ENCODE results near the gene PLXNB1. TPM values are rescaled to one million over a fixed set of nuclear protein-coding genes. Genes with fewer than 3 reads are reported as not detected.

PLXNB1 gene
- total RNA-seq, 1 experiment from 2014 or later: 149 TPM

DNA sequence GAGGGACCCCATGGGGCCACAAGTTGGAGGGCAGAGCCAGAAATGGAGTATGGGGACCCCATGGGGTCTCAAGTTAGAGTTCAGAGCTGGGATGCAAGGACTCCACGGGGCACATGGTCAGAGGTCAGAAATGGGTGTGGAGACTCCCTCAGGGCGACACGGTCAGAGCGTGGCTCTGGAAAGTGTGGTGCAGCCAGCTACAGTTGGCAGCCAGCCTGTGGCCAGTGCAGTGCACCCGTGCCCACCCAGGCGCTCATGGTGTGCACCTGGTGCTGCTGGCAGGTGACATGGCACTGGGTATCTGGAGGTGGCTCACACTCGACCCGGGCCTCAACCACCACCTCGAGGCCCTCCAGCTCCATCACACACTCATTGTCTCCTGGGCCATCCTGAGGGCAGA is 11.2 kb downstream of the PLXNB1 start:
- TF ChIP-seq, protein P1, sequence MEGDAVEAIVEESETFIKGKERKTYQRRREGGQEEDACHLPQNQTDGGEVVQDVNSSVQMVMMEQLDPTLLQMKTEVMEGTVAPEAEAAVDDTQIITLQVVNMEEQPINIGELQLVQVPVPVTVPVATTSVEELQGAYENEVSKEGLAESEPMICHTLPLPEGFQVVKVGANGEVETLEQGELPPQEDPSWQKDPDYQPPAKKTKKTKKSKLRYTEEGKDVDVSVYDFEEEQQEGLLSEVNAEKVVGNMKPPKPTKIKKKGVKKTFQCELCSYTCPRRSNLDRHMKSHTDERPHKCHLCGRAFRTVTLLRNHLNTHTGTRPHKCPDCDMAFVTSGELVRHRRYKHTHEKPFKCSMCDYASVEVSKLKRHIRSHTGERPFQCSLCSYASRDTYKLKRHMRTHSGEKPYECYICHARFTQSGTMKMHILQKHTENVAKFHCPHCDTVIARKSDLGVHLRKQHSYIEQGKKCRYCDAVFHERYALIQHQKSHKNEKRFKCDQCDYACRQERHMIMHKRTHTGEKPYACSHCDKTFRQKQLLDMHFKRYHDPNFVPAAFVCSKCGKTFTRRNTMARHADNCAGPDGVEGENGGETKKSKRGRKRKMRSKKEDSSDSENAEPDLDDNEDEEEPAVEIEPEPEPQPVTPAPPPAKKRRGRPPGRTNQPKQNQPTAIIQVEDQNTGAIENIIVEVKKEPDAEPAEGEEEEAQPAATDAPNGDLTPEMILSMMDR (IDR thresholded peaks at IDR 0.05; ENCODE audit: insufficient read depth in 1 of 2, low read depth in 1 of 2, low read length in 1 of 2, severe bottlenecking in 1 of 2, unreplicated experiment in 1 of 2): no peak
- Mint-ChIP-seq H3K27ac (ENCODE audit: unreplicated experiment) (no peak overlapping the region), H3K9me3 (ENCODE audit: unreplicated experiment) (no peaks in the 10 kb centered on the region), H3K4me1 (ENCODE audit: low read depth, unreplicated experiment) (peaks cover 7% of the 10 kb centered on the region), H3K4me3 (ENCODE audit: unreplicated experiment) (no peak overlapping the region), H3K36me3 (ENCODE audit: insufficient read depth, unreplicated experiment) (peaks cover 83% of the 10 kb centered on the region), H3K27me3 (ENCODE audit: insufficient read depth, unreplicated experiment) (no peaks in the 10 kb centered on the region)
- BruUV-seq (replicated peaks): no TSS peak
- no peaks in the 10 kb centered on the region for H3K4me1 ChIP-seq
- H3K4me3 ChIP-seq (ENCODE audit: low read depth, low read length): no peak overlapping the region
- peaks cover 18% of the 10 kb centered on the region for H3K36me3 ChIP-seq (ENCODE audit: control insufficient read depth, insufficient read depth, low read length)
- intact Hi-C loops (cut with micrococcal nuclease; ENCODE audit: unreplicated experiment): no loop called here
- H3K27me3 ChIP-seq (replicated peaks; ENCODE audit: control insufficient read depth, insufficient read depth, low read length): no peaks in the 10 kb centered on the region
- POLR2A ChIA-PET: no interaction called here
- CTCF ChIA-PET: interaction anchor here (0.9 to 6.1 kb wide), 4 partner anchors 16 to 21 kb away, joined by 3 to 40 read pairs (median 4); partner anchors contain the start of genes CCDC51 and TMA7
- no peaks in the 10 kb centered on the region for H3K9me3 ChIP-seq
- no peak for DNase-seq

DNA sequence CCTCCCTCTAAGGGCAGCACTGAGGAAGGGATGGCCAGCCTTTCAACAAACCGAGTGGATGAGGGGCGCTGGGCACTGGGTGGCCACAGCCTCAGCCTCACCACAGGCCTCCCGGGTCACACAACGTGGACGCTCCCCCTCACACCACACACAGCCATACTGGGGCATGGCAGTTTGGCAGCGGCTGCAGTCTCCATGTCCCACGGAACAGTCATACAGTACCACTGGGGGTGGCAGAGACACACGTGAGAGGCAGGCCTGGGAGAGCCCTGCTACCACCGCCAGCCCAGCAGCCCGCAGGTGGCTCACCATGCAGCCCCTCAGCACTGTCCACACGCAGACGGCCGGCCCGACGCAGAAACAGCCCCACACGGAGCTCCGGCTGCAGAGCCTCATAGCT is 11.7 kb downstream of the PLXNB1 start:
- H3K9me3 ChIP-seq: no peaks in the 10 kb centered on the region
- H3K4me1 ChIP-seq: no peaks in the 10 kb centered on the region
- no TSS peak for BruUV-seq (replicated peaks)
- H3K27me3 Mint-ChIP-seq (ENCODE audit: insufficient read depth, unreplicated experiment): no peaks in the 10 kb centered on the region
- ChIA-PET POLR2A (no interaction called here), CTCF (interaction anchor here (6.1 kb wide), 1 partner anchor 18 kb away, joined by 40 read pairs; no protein-coding TSS in a partner anchor)
- TF ChIP-seq, protein P1 (IDR thresholded peaks at IDR 0.05; ENCODE audit: insufficient read depth in 1 of 2, low read depth in 1 of 2, low read length in 1 of 2, severe bottlenecking in 1 of 2, unreplicated experiment in 1 of 2): no peak
- no peak overlapping the region for H3K4me3 ChIP-seq (ENCODE audit: low read depth, low read length)
- intact Hi-C loops (cut with micrococcal nuclease; ENCODE audit: unreplicated experiment): no loop called here
- H3K9me3 Mint-ChIP-seq (ENCODE audit: unreplicated experiment): no peaks in the 10 kb centered on the region
- peaks cover 18% of the 10 kb centered on the region for H3K36me3 ChIP-seq (ENCODE audit: control insufficient read depth, insufficient read depth, low read length)
- H3K27ac Mint-ChIP-seq (ENCODE audit: unreplicated experiment): no peak overlapping the region
- H3K4me1 Mint-ChIP-seq (ENCODE audit: low read depth, unreplicated experiment): peaks cover 7% of the 10 kb centered on the region
- DNase-seq: no peak
- no peaks in the 10 kb centered on the region for H3K27me3 ChIP-seq (replicated peaks; ENCODE audit: control insufficient read depth, insufficient read depth, low read length)
- no peak overlapping the region for H3K4me3 Mint-ChIP-seq (ENCODE audit: unreplicated experiment)
- H3K36me3 Mint-ChIP-seq (ENCODE audit: insufficient read depth, unreplicated experiment): peaks cover 83% of the 10 kb centered on the region

DNA sequence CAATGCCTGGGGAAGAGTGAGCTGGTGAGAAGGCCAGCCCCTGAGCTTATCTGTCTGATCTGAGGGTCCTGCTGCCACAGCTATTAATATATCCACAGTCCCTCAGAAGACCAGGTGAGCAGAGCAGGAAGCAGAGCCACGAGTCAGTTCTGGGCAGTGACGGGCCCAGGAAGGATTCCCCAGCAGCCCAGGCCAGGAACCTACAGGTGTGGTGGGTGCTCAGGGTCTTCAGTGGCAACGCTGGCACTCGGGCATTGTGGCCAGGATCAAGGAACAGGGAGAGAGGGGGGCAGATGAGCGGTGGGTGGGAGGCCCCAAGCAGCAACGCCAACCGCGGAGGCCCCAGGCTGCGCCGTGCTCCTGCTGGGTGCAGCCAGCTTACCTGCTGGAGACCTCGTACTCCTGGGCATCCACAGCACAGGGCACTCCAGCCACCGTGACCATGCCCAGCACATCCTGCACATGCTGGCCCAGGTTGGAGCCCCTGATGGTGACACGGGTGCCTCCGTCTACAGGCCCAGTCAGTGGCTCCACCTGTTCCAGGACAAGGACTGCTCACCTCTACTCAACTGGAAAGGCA is 12.3 kb downstream of the PLXNB1 start:
- POLR2A ChIA-PET: no interaction called here
- H3K4me3 Mint-ChIP-seq (ENCODE audit: unreplicated experiment): no peak overlapping the region
- no peaks in the 10 kb centered on the region for H3K27me3 Mint-ChIP-seq (ENCODE audit: insufficient read depth, unreplicated experiment)
- Histone ChIP-seq H3K36me3 (ENCODE audit: control insufficient read depth, insufficient read depth, low read length) (peaks cover 21% of the 10 kb centered on the region), H3K27me3 (replicated peaks; ENCODE audit: control insufficient read depth, insufficient read depth, low read length) (no peaks in the 10 kb centered on the region), H3K4me1 (no peaks in the 10 kb centered on the region), H3K9me3 (no peaks in the 10 kb centered on the region), H3K4me3 (ENCODE audit: low read depth, low read length) (no peak overlapping the region)
- no peak overlapping the region for H3K27ac Mint-ChIP-seq (ENCODE audit: unreplicated experiment)
- DNase-seq: no peak
- peaks cover 5% of the 10 kb centered on the region for H3K4me1 Mint-ChIP-seq (ENCODE audit: low read depth, unreplicated experiment)
- CTCF ChIA-PET: interaction anchor here (6.1 kb wide), 1 partner anchor 18 kb away, joined by 40 read pairs; no protein-coding TSS in a partner anchor
- no peaks in the 10 kb centered on the region for H3K9me3 Mint-ChIP-seq (ENCODE audit: unreplicated experiment)
- intact Hi-C loops (cut with micrococcal nuclease; ENCODE audit: unreplicated experiment): no loop called here
- H3K36me3 Mint-ChIP-seq (ENCODE audit: insufficient read depth, unreplicated experiment): peaks cover 83% of the 10 kb centered on the region
- no TSS peak for BruUV-seq (replicated peaks)
- TF ChIP-seq, protein P1 (IDR thresholded peaks at IDR 0.05; ENCODE audit: insufficient read depth in 1 of 2, low read depth in 1 of 2, low read length in 1 of 2, severe bottlenecking in 1 of 2, unreplicated experiment in 1 of 2): no peak
